ENCODE data around the gene ZNF414. TPM values are rescaled to one million over a fixed set of nuclear protein-coding genes. Genes with fewer than 3 reads are reported as not detected.

Gene ZNF414
- total and polyA plus RNA-seq, 2 of the 4 experiments (the other 2 are of a cell fraction): 3.2 to 14.2 TPM

DNA sequence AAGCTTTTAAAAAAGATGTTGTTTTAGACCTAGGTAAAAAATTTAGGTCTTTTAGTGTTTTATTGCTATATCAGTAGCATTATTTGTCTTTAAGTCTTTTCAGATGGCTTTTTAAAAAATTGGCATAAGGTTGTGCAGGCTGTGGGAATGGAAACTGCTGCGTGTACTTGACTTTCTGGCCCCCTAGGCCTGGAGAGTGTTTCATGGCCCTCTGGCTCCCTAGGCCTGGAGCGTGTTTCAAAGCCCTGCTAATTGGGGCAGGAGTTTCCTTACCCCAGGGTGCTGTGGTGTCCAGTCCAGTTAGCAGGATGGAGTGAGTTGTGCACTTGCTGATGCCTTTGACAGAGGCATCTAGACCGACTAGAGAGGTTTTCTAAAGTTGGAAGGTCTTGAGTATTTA is 35.4 kb downstream of the ZNF414 start:
- H2BK20ac ChIP-seq (ENCODE audit: low read depth, low read length): no peak overlapping the region
- no peak overlapping the region for H4K91ac ChIP-seq (ENCODE audit: insufficient read depth, low read depth, low read length)
- peaks cover 26 to 87% of the 10 kb centered on the region in 2 experiments for H3K79me1 ChIP-seq (ENCODE audit: low read depth in 1 of 2, low read length in 2 of 2)
- no peak overlapping the region for H3K56ac ChIP-seq (ENCODE audit: extremely low read depth, insufficient read depth, low read length)
- no peak overlapping the region for H2AK9ac ChIP-seq (replicated peaks; ENCODE audit: low read depth, low read length, poor library complexity)
- ChIA-PET POLR2A (ENCODE audit: unreplicated experiment) (no interaction called here), CTCF (interaction anchor here (0.6 kb wide), 1 partner anchor 56 kb away, joined by 3 read pairs; no protein-coding TSS in a partner anchor)
- H2BK120ac ChIP-seq (ENCODE audit: low read depth, low read length): no peak overlapping the region
- no TSS peak for BruUV-seq (replicated peaks)
- no peak overlapping the region for H2AK5ac ChIP-seq (ENCODE audit: low read depth, low read length)
- H3K4me3 ChIP-seq (ENCODE audit: insufficient read depth, low read depth, low read length): no peak overlapping the region
- no peak overlapping the region for H2AFZ ChIP-seq (replicated peaks; ENCODE audit: low read length, poor library complexity)
- peaks cover 57% of the 10 kb centered on the region for H3K36me3 ChIP-seq (ENCODE audit: control insufficient read depth, insufficient read depth, low read length)
- H3K4ac ChIP-seq (ENCODE audit: low read depth, low read length): no peak overlapping the region
- no peak for ATAC-seq (ENCODE audit: low read depth)
- no peak for TF ChIP-seq FOS (IDR thresholded peaks at IDR 0.05; ENCODE audit: low read depth, low read length)
- TF ChIP-seq RFX5 (IDR thresholded peaks at IDR 0.05; ENCODE audit: low read depth, low read length): no peak
- TF ChIP-seq CHD1 (IDR thresholded peaks at IDR 0.05; ENCODE audit: low read depth, low read length): no peak
- no peak for TF ChIP-seq MAFK (IDR thresholded peaks at IDR 0.05; ENCODE audit: low read depth, low read length)
- TF ChIP-seq, protein P1, sequence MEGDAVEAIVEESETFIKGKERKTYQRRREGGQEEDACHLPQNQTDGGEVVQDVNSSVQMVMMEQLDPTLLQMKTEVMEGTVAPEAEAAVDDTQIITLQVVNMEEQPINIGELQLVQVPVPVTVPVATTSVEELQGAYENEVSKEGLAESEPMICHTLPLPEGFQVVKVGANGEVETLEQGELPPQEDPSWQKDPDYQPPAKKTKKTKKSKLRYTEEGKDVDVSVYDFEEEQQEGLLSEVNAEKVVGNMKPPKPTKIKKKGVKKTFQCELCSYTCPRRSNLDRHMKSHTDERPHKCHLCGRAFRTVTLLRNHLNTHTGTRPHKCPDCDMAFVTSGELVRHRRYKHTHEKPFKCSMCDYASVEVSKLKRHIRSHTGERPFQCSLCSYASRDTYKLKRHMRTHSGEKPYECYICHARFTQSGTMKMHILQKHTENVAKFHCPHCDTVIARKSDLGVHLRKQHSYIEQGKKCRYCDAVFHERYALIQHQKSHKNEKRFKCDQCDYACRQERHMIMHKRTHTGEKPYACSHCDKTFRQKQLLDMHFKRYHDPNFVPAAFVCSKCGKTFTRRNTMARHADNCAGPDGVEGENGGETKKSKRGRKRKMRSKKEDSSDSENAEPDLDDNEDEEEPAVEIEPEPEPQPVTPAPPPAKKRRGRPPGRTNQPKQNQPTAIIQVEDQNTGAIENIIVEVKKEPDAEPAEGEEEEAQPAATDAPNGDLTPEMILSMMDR (conservative IDR thresholded peaks at IDR 0.05; ENCODE audit: low read depth, low read length): no peak
- TF ChIP-seq, protein P2, sequence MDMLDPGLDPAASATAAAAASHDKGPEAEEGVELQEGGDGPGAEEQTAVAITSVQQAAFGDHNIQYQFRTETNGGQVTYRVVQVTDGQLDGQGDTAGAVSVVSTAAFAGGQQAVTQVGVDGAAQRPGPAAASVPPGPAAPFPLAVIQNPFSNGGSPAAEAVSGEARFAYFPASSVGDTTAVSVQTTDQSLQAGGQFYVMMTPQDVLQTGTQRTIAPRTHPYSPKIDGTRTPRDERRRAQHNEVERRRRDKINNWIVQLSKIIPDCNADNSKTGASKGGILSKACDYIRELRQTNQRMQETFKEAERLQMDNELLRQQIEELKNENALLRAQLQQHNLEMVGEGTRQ (IDR thresholded peaks at IDR 0.05; ENCODE audit: low read depth, low read length): no peak
- no peak for TF ChIP-seq MXI1 (IDR thresholded peaks at IDR 0.05; ENCODE audit: borderline replicate concordance, low read depth, low read length)
- TF ChIP-seq NFE2L2 (IDR thresholded peaks at IDR 0.05; ENCODE audit: low read depth, low read length): no peak
- TF ChIP-seq RCOR1 (IDR thresholded peaks at IDR 0.05; ENCODE audit: insufficient replicate concordance, low read length): no peak
- no peak for TF ChIP-seq CEBPB (IDR thresholded peaks at IDR 0.05; ENCODE audit: low read depth, low read length)
- no peak for TF ChIP-seq RAD21 (IDR thresholded peaks at IDR 0.05; ENCODE audit: low read length)
- no peak for TF ChIP-seq BHLHE40 (IDR thresholded peaks at IDR 0.05; ENCODE audit: low read depth, low read length)
- TF ChIP-seq, protein P3, sequence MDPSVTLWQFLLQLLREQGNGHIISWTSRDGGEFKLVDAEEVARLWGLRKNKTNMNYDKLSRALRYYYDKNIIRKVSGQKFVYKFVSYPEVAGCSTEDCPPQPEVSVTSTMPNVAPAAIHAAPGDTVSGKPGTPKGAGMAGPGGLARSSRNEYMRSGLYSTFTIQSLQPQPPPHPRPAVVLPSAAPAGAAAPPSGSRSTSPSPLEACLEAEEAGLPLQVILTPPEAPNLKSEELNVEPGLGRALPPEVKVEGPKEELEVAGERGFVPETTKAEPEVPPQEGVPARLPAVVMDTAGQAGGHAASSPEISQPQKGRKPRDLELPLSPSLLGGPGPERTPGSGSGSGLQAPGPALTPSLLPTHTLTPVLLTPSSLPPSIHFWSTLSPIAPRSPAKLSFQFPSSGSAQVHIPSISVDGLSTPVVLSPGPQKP (IDR thresholded peaks at IDR 0.05; ENCODE audit: borderline replicate concordance, low read depth, low read length): no peak
- no peak for TF ChIP-seq POLR2A (IDR thresholded peaks at IDR 0.05; ENCODE audit: low read depth, low read length)
- no peak for TF ChIP-seq SMC3 (IDR thresholded peaks at IDR 0.05; ENCODE audit: low read depth, low read length)
- TF ChIP-seq MAZ (IDR thresholded peaks at IDR 0.05; ENCODE audit: borderline replicate concordance, low read depth, low read length): no peak
- H3K4me2 ChIP-seq (ENCODE audit: low read depth, low read length): no peak overlapping the region
- H4K8ac ChIP-seq (ENCODE audit: low read depth in 2 of 2, low read length in 2 of 2): no peak overlapping the region
- H3K4me1 ChIP-seq (ENCODE audit: control insufficient read depth, insufficient read depth, low read length): peaks cover 5% of the 10 kb centered on the region
- H3K18ac ChIP-seq (ENCODE audit: low read depth, low read length): no peak overlapping the region
- H3K14ac ChIP-seq (replicated peaks; ENCODE audit: low read depth, low read length): no peak overlapping the region
- H3K23ac ChIP-seq (ENCODE audit: low read depth, low read length): no peak overlapping the region
- no peak overlapping the region for H3K27ac ChIP-seq (ENCODE audit: insufficient read depth, low read length)
- no CpG with 5 or more reads among the region's 3 CpGs for WGBS, 2 experiments (ENCODE audit: extremely low coverage in 2 of 2, insufficient read length in 1 of 2)
- peaks cover 87% of the 10 kb centered on the region for H4K20me1 ChIP-seq (ENCODE audit: insufficient read depth, low read length)
- no peak overlapping the region for H3K9ac ChIP-seq (ENCODE audit: low read depth, low read length)
- dilution Hi-C loops (cut with HindIII; ENCODE audit: low sequenced_read_pairs, unreplicated experiment) (no loop called here), in situ Hi-C loops (cut with MboI; ENCODE audit: low sequenced_read_pairs) (no loop called here), intact Hi-C loops (cut with micrococcal nuclease) (no loop called here)
- no peak overlapping the region for H4K5ac ChIP-seq (ENCODE audit: low read depth, low read length)
- no peaks in the 10 kb centered on the region for H3K9me3 ChIP-seq (ENCODE audit: control insufficient read depth, insufficient read depth, low read length)
- H2BK5ac ChIP-seq (ENCODE audit: low read depth, low read length, poor library complexity, severe bottlenecking): no peak overlapping the region
- H3K27me3 ChIP-seq (ENCODE audit: control insufficient read depth, insufficient read depth, low read length): no peaks in the 10 kb centered on the region
- H2BK15ac ChIP-seq (ENCODE audit: low read depth, low read length): no peak overlapping the region
- DNase-seq: no peak
- H3K9me1 ChIP-seq (ENCODE audit: insufficient read depth, low read length): peaks cover 27% of the 10 kb centered on the region

All from IMR-90 (cell line).